Measurements from ENCODE around the gene FHOD3.

The FHOD3 gene

GRCh38 chr18:36296650-36297416, 680 bp upstream of the FHOD3 start:
- no peak for DNase-seq

GRCh38 chr18:36298126-36298741, 721 bp downstream of the FHOD3 start:
- DNase-seq: no peak

DNA sequence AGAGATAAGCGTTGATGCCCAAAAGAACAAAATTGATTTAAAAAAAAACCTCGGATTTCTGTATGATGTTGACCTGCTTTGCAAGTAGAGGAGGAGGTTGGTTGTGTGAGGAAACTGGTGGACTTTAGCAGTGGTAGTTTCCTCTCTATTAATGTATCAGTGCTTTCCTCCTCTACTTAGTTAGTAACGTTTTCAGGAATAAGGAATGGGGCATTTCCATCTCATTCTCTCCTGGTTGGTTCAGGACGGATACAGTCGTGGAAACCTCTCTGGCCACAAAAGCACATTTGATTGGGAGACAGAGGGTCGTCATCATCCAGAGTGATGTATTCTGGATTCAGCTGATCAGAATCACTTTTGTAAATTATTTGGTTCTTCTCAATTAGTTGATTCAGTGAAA, 1.5 kb downstream of the FHOD3 start:
- DNase-seq: no peak

- DNase-seq: no peak
These were observed 2.7 kb downstream of the FHOD3 start for GRCh38 chr18:36300211-36300610.

- DNase-seq: no peak
These were observed 4.4 kb downstream of the FHOD3 start for GRCh38 chr18:36301884-36302283.

DNA sequence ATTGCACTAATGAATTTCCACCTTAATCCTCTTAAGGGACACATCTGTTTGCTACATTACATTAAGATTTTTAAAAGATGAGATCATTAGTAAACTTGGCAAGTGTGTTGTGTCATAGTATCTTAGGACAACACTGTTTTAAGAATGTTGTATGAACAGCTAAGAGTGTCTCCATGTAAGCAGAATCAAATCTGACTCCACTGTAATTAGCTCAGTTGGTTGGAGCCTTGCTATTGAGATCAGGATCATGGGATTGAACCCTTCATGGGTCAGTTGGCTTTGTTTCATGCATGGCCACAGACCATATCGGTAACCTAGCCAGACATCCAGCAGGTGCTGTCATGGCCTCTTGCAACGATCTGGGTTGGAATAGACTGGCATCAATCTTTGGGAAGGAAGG, 5.2 kb downstream of the FHOD3 start:
- no peak for DNase-seq

- DNase-seq: no peak
These were observed 5.8 kb downstream of the FHOD3 start for GRCh38 chr18:36303211-36303844.

DNA sequence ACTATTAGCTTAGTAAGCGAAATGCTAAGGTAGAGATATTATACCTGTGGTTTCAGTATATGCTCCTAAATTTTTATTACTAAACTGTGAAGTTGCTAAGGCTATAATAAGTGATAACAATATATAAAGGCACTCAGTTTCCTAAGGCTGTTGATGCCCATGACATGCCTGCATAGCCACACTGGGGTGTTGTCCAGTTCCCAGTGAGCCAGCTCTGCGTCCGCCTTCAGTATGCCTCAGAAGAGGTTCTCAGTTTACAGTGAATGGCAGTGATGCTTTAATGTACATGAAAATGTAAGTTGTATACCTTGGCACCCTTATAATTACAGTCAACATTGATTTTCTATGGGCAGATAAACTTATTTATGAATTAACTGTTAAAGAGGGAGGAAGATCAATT, 7.2 kb downstream of the FHOD3 start:
- DNase-seq: no peak

DNA sequence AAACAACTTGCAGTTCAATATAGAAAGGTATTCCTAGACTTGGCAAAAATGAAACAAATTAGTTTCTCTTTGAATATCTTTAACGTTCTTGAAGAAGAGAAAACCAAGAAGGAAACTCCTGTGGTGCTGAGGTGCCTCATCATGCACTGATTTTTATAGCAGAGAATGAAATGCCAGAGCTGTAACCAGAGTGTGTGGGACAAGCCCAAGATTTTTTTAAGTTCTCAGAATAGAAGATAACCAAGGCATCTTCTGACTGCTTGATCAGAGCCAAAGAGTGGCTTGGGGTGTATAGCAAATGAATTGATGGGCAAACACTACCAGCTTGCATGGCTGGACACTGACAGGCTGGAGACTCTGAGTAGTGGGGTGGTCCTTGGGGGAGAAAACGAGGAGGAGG, 7.9 kb downstream of the FHOD3 start:
- no peak for DNase-seq

GRCh38 chr18:36307513-36307912, 10.0 kb downstream of the FHOD3 start:
- no peak for DNase-seq

DNA sequence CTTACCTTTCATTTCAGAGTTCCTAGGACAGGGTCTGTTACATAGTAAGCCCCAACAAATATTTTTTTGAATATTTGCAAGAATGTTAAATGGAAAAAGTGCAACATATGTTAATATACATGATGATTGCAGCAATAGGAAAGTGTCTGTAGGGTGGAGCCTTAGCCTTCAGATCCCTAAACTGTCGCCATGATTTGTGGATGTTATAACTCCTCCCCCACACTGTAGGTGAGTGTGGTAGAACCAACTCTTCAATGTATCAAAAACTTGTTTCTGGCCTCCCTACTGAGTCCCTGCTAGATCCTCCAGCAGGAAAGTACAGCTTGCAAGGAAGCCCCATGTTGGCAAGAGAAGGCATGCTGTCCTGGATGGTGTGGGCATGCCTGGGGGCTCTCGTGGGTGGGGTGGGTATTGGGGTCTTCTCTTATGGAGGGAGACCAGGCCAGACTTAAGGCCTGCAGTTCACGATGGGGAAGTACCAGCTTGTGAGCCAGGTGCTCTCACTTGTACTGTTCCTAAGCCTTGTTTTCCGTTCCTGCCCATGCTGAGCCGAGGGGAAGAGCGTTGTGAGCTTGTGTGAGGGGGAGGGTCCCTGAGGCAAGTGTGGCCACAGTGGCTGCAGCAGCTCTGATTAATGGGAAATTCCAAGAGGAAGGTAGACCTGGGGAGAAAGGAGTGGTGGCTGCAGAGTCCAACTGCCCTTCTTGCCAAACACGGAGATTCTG, 11.4 kb downstream of the FHOD3 start:
- no peak for DNase-seq

DNA sequence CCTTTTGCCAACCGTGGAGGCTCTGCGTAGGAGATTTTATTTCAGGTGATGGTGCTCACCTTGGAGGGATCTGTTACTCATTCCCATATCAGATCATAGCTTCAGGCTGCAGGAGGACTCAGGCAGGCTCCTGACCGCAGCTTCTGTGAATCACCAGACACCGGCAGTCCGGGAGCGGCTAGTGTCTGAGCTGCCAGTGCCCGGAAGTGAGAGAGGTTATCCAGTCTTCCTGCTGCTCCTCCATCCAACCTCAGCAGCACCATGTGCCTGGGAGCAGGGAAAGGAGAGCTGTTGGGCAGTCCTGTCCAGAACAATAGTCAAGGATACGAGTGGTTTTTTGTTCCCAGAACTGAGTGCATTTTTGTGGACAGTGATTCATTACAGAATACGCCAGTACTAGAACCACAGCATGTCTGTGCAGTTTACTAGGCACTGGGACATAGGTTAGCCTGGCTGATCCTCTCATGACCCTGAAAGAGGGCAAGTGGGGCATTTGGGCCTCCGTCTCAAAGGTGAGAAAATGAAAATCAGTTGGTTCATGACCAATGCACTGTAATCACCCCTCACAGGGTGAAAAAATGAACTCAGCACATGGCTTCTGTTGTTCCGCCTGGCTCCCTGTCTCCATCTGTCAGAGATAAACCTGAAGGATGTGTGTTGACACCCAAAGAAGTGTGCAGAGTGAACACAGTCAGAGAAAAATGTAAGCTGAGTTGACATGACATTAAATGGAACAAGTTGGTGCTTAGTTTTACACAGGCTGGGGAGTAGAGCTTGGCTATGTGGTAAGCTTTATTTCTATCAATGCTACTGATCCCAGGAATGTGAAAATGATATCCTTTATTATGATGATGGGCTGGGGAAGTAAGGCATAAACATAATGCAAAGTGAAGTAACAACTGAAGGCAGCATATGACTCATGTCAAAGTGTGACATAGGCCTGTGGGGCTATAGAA, 12.2 kb downstream of the FHOD3 start:
- no peak for DNase-seq

- no peak for DNase-seq
These were observed 13.6 kb downstream of the FHOD3 start for GRCh38 chr18:36311026-36311570.

- DNase-seq: no peak
These were observed 15.4 kb downstream of the FHOD3 start for GRCh38 chr18:36312806-36313395.

DNA sequence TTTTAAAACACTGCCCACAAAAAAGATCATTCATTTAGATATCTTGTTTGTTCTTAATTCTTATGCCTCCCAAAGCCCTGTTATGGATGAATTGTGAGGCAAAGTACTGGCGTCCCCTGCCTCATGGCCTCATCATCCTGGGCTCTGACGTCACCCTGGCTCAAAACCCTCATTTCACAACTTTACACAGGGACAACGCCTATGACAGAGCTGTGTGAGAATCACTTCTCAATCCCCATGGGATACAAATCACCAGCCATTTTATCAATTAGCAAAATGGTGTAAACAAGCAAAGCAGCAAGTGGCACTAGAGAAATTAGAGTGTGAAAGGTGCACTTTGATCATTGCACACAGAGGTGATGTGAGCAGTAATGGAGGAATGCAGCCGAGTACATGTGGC, 16.6 kb downstream of the FHOD3 start:
- DNase-seq: no peak

DNA sequence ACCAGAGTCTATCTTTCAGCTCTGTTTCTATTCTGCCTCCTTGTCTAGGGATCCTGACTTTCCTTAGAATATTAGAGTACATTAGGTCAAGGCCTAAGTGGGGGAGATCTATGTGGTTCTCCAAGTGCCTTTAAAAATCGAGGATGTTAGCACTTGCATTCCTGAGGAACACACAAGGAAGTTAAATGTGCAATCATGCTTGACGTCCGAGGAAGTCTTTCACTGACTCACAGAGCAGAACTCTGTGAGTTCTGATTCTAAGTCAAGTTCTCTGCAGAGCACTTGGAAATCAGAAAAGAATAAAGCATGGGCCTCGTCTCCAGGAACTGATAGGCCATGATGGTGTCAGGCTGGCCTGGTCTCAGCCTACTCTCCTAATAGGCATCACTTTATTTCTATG, 17.2 kb downstream of the FHOD3 start:
- no peak for DNase-seq

GRCh38 chr18:36315736-36316135, 18.2 kb downstream of the FHOD3 start:
- no peak for DNase-seq

- no peak for DNase-seq
These were observed 18.7 kb downstream of the FHOD3 start for GRCh38 chr18:36316246-36316645.

GRCh38 chr18:36321658-36322407, 24.3 kb downstream of the FHOD3 start:
- DNase-seq: no peak

GRCh38 chr18:36322408-36322728, 24.9 kb downstream of the FHOD3 start:
- DNase-seq: no peak

- DNase-seq: no peak
These were observed 25.2 kb downstream of the FHOD3 start for GRCh38 chr18:36322734-36323133.

All from DMS153 (cell line).